ENCODE data around the gene SGCD.

Gene SGCD

DNA sequence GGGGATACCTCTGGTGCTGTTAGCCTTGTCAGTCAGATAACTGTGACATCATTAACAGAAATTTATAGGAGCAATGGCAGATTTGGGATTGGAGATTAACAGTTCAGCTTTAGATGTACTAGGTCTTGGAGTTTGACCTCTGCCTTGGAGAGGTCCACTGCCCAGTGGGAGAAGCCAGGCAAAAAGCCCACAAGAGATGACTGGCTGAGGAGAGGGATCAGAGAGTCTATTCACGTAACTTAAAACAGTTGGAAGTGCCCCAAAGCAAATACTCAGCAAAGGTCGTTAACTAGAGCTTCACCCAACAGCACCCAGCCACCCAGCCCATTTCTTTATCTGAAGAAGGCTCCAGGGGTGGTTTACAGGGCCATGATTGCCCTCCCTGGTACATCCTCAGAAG is 290.5 kb downstream of the SGCD start:
- TF ChIP-seq ARNTL (CRISPR knock-in tag; IDR thresholded peaks at IDR 0.05; ENCODE audit: borderline replicate concordance, low read depth) (no peak), ZC3H10 (CRISPR knock-in tag; IDR thresholded peaks at IDR 0.05) (no peak), ZNF565 (CRISPR knock-in tag; conservative IDR thresholded peaks at IDR 0.05; ENCODE audit: low read depth) (no peak), ZFP30 (CRISPR knock-in tag; IDR thresholded peaks at IDR 0.05) (no peak), BACH2 (CRISPR knock-in tag; IDR thresholded peaks at IDR 0.05; ENCODE audit: borderline replicate concordance) (no peak), SNAI2 (CRISPR knock-in tag; IDR thresholded peaks at IDR 0.05) (no peak), ZNF70 (CRISPR knock-in tag; IDR thresholded peaks at IDR 0.05) (no peak), TOX (CRISPR knock-in tag; IDR thresholded peaks at IDR 0.05; ENCODE audit: borderline replicate concordance) (no peak), TCF4 (CRISPR knock-in tag; IDR thresholded peaks at IDR 0.05; ENCODE audit: borderline replicate concordance) (no peak), PPARA (CRISPR knock-in tag; IDR thresholded peaks at IDR 0.05; ENCODE audit: borderline replicate concordance) (no peak)
- TF ChIP-seq, protein P1, sequence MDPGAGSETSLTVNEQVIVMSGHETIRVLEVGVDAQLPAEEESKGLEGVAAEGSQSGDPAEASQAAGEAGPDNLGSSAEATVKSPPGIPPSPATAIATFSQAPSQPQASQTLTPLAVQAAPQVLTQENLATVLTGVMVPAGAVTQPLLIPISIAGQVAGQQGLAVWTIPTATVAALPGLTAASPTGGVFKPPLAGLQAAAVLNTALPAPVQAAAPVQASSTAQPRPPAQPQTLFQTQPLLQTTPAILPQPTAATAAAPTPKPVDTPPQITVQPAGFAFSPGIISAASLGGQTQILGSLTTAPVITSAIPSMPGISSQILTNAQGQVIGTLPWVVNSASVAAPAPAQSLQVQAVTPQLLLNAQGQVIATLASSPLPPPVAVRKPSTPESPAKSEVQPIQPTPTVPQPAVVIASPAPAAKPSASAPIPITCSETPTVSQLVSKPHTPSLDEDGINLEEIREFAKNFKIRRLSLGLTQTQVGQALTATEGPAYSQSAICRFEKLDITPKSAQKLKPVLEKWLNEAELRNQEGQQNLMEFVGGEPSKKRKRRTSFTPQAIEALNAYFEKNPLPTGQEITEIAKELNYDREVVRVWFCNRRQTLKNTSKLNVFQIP (CRISPR knock-in tag; IDR thresholded peaks at IDR 0.05; ENCODE audit: borderline replicate concordance, low read depth): no peak
- TF ChIP-seq, protein P2, sequence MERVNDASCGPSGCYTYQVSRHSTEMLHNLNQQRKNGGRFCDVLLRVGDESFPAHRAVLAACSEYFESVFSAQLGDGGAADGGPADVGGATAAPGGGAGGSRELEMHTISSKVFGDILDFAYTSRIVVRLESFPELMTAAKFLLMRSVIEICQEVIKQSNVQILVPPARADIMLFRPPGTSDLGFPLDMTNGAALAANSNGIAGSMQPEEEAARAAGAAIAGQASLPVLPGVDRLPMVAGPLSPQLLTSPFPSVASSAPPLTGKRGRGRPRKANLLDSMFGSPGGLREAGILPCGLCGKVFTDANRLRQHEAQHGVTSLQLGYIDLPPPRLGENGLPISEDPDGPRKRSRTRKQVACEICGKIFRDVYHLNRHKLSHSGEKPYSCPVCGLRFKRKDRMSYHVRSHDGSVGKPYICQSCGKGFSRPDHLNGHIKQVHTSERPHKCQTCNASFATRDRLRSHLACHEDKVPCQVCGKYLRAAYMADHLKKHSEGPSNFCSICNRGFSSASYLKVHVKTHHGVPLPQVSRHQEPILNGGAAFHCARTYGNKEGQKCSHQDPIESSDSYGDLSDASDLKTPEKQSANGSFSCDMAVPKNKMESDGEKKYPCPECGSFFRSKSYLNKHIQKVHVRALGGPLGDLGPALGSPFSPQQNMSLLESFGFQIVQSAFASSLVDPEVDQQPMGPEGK (CRISPR knock-in tag; IDR thresholded peaks at IDR 0.05; ENCODE audit: borderline replicate concordance): no peak
- no peak for ATAC-seq

DNA sequence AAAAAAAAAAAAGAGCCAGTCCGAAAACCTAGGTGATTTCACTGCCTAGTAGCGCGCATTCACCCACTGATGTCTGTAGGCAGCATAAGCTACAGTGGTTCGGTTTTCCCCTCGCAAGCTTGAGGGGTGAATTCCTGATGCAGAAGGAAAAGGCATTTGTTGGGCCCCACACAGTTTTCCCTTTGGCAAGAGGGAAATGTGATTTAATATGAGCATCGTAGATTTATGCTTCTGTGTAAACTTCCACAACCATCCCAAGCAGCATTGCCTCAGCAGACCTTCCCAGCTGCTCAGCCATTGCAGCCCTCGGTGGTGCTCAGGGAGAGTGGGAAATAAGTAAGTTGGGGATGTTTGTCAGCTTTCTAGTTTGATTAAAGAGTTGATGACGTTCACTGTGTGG is 291.6 kb downstream of the SGCD start:
- TF ChIP-seq ZNF565 (CRISPR knock-in tag; conservative IDR thresholded peaks at IDR 0.05; ENCODE audit: low read depth) (no peak), RARB (CRISPR knock-in tag; IDR thresholded peaks at IDR 0.05) (no peak), TCF4 (CRISPR knock-in tag; IDR thresholded peaks at IDR 0.05; ENCODE audit: borderline replicate concordance) (no peak), GLIS3 (CRISPR knock-in tag; IDR thresholded peaks at IDR 0.05) (no peak), CSDC2 (CRISPR knock-in tag; IDR thresholded peaks at IDR 0.05) (no peak), ARNTL (CRISPR knock-in tag; IDR thresholded peaks at IDR 0.05; ENCODE audit: borderline replicate concordance, low read depth) (no peak), ISL1 (CRISPR knock-in tag; IDR thresholded peaks at IDR 0.05) (no peak), SNAI2 (CRISPR knock-in tag; IDR thresholded peaks at IDR 0.05) (no peak), ZNF70 (CRISPR knock-in tag; IDR thresholded peaks at IDR 0.05) (no peak), BACH2 (CRISPR knock-in tag; IDR thresholded peaks at IDR 0.05; ENCODE audit: borderline replicate concordance) (no peak), ESRRG (CRISPR knock-in tag; IDR thresholded peaks at IDR 0.05) (no peak)
- TF ChIP-seq, protein P2 (CRISPR knock-in tag; IDR thresholded peaks at IDR 0.05; ENCODE audit: borderline replicate concordance): no peak
- TF ChIP-seq, protein P3, sequence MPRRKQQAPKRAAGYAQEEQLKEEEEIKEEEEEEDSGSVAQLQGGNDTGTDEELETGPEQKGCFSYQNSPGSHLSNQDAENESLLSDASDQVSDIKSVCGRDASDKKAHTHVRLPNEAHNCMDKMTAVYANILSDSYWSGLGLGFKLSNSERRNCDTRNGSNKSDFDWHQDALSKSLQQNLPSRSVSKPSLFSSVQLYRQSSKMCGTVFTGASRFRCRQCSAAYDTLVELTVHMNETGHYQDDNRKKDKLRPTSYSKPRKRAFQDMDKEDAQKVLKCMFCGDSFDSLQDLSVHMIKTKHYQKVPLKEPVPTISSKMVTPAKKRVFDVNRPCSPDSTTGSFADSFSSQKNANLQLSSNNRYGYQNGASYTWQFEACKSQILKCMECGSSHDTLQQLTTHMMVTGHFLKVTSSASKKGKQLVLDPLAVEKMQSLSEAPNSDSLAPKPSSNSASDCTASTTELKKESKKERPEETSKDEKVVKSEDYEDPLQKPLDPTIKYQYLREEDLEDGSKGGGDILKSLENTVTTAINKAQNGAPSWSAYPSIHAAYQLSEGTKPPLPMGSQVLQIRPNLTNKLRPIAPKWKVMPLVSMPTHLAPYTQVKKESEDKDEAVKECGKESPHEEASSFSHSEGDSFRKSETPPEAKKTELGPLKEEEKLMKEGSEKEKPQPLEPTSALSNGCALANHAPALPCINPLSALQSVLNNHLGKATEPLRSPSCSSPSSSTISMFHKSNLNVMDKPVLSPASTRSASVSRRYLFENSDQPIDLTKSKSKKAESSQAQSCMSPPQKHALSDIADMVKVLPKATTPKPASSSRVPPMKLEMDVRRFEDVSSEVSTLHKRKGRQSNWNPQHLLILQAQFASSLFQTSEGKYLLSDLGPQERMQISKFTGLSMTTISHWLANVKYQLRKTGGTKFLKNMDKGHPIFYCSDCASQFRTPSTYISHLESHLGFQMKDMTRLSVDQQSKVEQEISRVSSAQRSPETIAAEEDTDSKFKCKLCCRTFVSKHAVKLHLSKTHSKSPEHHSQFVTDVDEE (CRISPR knock-in tag; IDR thresholded peaks at IDR 0.05): no peak
- TF ChIP-seq, protein P4, sequence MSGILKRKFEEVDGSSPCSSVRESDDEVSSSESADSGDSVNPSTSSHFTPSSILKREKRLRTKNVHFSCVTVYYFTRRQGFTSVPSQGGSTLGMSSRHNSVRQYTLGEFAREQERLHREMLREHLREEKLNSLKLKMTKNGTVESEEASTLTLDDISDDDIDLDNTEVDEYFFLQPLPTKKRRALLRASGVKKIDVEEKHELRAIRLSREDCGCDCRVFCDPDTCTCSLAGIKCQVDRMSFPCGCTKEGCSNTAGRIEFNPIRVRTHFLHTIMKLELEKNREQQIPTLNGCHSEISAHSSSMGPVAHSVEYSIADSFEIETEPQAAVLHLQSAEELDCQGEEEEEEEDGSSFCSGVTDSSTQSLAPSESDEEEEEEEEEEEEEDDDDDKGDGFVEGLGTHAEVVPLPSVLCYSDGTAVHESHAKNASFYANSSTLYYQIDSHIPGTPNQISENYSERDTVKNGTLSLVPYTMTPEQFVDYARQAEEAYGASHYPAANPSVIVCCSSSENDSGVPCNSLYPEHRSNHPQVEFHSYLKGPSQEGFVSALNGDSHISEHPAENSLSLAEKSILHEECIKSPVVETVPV (CRISPR knock-in tag; IDR thresholded peaks at IDR 0.05): no peak
- no peak for ATAC-seq

DNA sequence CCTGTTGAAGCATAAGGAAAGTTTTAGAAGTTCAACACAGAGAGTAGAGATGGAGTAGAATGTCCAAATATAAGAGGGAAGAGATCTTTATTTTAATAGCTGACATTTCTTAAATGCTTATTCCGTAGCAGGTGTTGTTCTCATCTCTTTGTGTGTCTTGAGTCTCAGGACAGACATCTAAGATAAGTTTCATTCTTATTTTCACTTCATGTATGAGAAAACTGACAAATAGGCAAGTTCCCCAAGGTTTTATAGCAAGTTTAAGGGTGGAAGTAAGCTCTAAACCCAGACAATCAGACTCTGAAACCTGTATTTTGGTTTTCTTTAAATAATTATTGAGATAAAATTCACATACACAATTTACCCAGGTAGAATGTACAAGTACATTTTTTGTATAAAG is 294.8 kb downstream of the SGCD start:
- ATAC-seq: no peak
- TF ChIP-seq GLIS3 (CRISPR knock-in tag; IDR thresholded peaks at IDR 0.05): no peak
- TF ChIP-seq CSDC2 (CRISPR knock-in tag; IDR thresholded peaks at IDR 0.05): no peak
- no peak for TF ChIP-seq ZFP3 (CRISPR knock-in tag; IDR thresholded peaks at IDR 0.05)
- TF ChIP-seq, protein P3 (CRISPR knock-in tag; IDR thresholded peaks at IDR 0.05): no peak
- no peak for TF ChIP-seq ZNF8 (CRISPR knock-in tag; IDR thresholded peaks at IDR 0.05)
- TF ChIP-seq ZC3H10 (CRISPR knock-in tag; IDR thresholded peaks at IDR 0.05): no peak
- no peak for TF ChIP-seq ISL1 (CRISPR knock-in tag; IDR thresholded peaks at IDR 0.05)
- TF ChIP-seq, protein P2 (CRISPR knock-in tag; IDR thresholded peaks at IDR 0.05; ENCODE audit: borderline replicate concordance): no peak
- TF ChIP-seq ARNTL (CRISPR knock-in tag; IDR thresholded peaks at IDR 0.05; ENCODE audit: borderline replicate concordance, low read depth): no peak
- no peak for TF ChIP-seq ESRRG (CRISPR knock-in tag; IDR thresholded peaks at IDR 0.05)
